Stimulated activated CD8-positive, alpha-beta memory T cell treated with anti-CD3 and anti-CD28 coated beads, Interleukin-12 subunit alpha, Interleukin-12 subunit beta, amount 100 ng/mL, for 4 hours (primary cell): Measurements from ENCODE around the gene TECPR2.
A peak's percentile ranks its signal among the peaks of the same experiment; 100 is the strongest.

Experiments
- DNase-seq: peaks from one replicate; pipeline ENCODE4 v3.0.0-alpha.2; 2020; ENCODE audit warnings: low read depth

The TECPR2 gene

GRCh38 chr14:102427642-102428041, 64.9 kb downstream of the TECPR2 start:
- DNase-seq, result no peak

DNA sequence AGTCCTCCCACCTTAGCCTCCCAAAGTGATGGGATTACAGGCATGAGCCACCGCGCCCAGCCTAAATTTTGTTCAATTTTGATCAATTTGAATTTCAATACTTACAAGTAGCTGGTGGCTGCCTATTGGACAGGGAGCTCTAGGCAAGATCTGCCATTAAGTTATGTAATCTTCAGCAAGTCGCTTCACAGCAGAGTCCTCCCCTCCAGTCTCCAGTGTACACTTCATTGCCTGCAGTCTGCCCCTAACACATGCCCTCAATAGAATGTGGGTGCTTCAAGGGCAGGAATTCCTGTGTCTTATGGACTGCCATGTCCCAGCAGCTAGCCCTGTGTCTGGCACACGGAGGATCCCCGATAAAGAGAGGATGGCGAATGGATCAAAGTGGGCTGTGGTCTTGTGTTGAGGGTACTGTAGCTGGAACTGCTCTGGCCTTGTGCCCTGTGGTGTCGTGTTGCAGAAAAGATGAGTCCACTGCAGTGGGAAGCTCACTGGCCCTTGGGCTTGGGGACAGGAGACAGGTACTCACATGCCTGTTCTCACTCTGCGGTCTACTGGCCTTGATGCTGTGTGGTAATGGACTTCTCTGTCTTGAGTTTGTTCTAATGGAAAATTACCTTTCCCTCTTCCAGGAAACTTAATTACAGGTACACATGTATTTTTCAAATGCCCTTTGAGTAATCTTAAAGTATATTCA, 67.6 kb downstream of the TECPR2 start:
- DNase-seq, result no peak

GRCh38 chr14:102431751-102432150, 69.0 kb downstream of the TECPR2 start:
- no peak for DNase-seq

DNA sequence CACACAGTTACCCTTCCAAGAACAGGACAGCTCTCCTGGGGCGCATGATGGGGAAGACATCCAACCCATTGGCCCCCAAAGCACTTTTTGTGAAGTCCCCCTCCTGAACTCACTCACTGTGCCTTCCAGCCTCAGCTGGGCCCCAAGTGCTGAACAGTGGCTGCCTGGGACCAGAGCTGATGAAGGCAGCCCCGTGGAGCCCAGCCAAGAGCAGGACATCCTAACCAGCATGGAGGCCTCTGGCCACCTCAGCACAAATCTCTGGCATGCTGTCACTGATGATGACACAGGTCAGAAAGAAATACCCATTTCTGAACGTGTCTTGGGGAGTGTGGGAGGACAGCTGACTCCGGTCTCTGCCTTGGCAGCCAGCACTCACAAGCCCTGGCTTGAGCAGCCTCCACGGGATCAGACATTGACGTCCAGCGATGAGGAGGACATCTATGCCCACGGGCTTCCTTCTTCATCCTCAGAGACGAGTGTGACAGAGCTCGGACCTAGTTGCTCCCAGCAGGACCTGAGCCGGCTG, 72.0 kb downstream of the TECPR2 start:
- DNase-seq, result no peak

GRCh38 chr14:102437997-102438915, 75.5 kb downstream of the TECPR2 start:
- peak; percentile 22 for DNase-seq

GRCh38 chr14:102439556-102439955, 76.8 kb downstream of the TECPR2 start:
- DNase-seq, result no peak

GRCh38 chr14:102440392-102440791, 77.7 kb downstream of the TECPR2 start:
- DNase-seq, result no peak

DNA sequence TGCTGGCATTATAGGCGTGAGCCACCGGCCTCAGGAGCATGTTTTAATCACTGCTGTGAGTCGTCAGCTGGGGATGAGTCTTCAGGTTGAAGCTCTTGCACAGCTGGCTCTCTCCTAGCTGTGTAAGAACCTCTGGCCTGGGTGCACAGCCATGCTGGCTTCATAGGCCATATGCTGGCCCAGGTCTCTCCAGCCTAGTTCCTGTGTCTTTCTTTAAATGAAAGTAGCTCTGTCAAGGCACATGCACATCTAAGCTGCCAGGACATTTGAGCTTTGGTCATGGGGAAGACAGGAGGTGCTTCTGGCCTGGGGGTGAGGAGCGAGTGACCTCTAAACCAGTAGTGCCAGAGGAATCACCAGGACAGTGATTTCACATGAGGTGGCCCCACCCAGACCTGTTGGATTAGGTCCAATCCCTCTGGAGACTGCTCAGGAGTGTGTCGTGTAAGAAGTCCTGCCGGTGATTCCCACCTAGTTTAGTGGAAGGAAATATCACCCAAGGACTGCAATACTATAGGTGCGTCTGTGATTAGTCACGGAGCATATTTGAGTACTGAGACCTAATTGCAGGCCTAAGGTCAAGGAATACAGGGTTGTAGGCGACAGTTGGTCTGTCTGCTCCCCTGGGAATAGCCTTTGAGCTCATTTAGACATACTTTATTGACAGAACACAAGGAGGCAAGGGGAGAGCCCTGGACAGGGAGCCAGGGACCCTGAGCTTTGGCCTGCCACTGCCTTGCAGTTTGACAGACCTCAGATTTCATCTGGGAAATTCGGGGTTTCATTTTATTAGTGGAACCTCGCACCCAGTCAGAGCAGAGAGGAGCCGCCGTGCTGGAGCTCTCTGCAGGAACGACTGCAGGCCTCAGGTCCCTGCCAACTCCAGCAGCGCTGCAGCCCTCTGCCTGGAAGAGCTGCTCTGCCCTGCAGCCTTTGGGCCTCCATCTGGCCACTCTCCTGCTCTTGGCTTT, 79.8 kb downstream of the TECPR2 start:
- no peak for DNase-seq

DNA sequence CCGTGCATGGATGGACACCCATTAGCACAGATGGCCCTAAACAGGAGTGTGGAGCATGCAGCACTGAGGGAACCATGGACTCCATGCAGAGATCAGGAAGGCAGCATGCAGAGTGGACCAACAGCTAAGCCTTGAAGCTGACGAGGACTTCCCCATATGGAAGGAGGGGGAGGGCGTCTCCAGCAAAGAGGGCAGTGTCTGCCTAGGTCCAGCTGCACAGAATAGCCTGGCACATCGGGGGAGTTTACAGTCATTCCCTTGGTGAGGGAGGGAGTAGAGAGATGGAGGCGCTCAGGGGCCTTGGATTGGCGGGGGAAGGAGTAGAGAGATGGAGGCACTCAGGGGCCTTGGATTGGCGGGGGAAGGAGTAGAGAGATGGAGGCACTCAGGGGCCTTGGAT, 82.3 kb downstream of the TECPR2 start:
- no peak for DNase-seq

DNA sequence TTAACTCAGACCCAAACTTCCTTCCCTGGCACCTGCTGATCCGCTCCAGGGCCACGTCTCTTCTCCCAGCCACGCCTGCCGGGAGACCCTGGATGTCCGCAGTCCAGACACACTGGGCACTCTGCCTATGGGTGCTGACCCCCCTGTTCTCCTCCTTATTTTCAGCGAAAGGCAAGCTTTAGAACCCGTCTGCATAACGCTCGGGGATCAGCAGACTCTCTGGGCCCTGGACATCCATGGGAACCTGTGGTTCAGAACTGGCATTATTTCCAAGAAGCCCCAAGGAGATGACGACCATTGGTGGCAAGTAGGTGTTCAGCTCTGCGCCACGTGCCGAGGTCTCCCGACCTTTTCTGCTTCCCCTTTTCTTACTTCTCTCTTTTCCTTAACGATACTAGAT, 82.9 kb downstream of the TECPR2 start:
- DNase-seq, result no peak

GRCh38 chr14:102450206-102451063, 87.7 kb downstream of the TECPR2 start:
- no peak for DNase-seq

- no peak for DNase-seq
Observed at GRCh38 chr14:102451064-102451352, 88.3 kb downstream of the TECPR2 start.

DNA sequence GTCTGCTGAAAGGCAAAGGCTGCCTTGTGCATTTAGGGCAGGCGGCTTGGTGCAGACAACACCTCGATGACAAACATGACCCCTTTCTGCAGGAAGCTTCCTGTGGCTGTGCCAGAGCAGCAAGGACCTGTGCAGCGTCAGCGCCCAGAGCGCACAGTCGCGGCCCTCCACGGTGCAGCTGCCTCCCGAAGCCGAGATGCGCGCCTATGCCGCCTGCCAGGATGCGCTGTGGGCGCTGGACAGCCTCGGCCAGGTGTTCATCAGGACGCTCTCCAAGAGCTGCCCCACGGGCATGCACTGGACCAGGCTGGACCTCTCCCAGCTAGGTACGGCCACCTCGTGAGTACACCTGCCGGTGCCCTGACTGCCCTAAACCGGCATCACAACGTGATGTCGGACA, 89.6 kb downstream of the TECPR2 start:
- no peak for DNase-seq

DNA sequence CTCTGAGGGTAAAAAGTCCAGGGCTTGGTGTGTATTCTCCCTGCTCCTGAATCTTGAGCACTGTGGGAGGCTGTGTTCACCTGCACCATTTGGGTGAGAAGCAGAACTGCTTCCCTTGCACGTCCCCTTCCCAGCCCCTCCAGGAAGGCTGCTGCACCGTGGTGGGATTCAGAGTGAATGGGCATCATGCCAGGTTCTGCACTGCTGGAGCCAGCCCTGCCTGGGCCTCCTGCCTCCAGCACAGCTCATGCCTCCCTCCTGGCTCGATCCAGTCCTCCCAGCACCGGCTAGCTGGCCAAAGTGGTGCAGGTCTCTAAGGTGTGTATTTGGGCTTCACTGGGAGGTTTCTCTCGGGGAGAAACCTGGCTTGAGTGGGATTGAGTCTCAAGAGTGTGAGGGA, 92.0 kb downstream of the TECPR2 start:
- DNase-seq, result no peak

- no peak for DNase-seq
Observed at GRCh38 chr14:102457509-102457908, 94.8 kb downstream of the TECPR2 start.

DNA sequence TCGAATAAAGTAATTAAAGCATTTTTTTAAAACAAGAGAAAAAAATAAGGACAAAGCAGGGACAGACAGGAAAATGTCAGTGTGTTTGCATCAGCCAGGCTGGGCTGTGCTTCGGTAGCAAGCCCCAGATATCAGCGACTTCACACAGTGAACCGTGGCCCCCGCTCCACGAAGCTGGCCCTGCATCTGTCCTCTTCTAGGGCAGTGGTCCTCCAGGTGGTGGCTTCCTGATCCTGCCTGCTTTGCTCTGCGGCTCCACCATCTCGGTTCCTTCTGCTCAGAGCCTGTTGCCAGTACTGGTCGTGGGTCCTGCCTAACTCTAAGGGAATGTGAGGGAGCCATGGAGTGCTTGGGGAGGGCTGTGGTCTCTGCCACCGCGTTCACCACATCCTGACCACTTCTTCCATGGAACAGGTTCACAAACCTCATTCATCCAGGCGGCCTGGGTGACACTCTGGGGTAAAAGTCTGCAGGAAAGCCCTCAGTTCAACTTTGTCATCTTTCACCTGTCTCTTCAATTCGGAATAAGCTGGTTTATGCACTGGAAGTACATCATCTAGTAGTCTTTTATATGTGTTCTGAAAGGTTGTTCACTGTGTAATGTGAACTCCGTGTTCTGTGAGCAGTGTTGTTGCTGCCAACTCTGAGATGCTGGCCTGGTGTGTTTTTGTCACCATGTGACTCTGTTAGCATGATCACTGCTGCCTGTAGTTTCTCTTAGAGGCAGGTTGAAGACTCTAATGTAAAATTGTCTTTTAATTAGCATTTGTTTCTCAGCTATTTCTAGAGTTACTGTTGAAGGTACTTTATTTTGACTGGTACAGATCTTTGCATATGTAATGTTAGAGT, 99.0 kb downstream of the TECPR2 start:
- no peak for DNase-seq

DNA sequence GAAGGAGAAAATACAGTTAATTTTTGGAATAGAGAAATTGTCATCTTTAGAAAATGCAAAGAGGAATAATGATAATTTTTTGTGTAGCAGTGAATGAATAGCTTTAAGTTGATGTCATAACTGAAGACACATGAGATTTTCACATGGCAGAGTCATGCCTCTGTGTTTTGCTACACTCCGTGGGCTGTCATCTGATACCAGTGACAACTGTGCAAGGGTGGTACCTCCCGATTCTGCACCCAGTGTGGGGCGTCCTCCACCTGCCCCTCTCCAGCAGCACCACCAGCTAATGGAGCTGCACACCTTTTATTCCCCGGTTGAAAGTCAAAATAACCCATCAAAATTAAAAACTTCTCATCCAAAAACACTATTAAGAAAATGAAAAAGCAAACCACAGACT, 99.7 kb downstream of the TECPR2 start:
- DNase-seq, result no peak

- DNase-seq, result no peak
Observed at GRCh38 chr14:102464006-102464405, 101.3 kb downstream of the TECPR2 start.

DNA sequence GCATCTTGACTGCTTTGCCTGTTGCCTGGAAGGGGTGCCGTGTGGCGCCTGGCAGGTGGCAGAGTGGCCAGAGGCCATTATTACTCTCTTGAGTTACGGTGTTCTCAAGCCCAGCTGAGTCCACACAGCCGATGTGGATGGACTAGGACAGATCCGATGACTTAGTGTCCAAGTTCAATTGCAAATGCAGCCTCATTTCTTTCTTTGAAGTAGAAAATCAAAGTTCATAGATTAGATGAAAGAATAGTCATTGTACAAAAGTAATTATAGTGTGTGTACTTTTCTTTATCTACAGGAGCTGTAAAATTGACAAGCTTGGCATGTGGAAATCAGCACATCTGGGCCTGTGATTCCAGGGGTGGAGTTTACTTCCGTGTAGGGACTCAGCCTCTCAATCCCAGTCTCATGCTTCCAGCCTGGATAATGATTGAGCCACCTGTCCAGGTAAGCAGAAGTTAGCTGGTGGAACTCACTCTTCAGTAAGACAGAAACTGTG, 102.2 kb downstream of the TECPR2 start:
- no peak for DNase-seq

DNA sequence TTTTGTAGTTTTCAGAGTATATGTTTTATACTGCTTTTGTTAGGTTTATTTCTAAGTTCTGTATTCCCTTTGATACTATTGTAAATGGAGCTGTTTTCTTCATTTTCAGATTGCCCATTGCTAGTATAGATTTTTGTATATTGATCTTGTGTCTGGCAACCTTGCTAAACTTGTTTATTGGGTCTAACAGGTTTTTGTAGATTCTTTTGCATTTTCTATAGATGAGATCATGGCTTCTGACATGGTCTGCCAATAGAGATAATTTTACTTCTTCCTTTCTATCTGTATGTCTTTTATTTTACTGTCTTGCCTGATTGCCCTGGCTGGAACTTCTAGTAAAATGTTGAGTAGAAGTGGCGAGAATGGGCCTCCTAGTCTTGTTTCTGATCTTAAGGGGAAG, 106.5 kb downstream of the TECPR2 start:
- DNase-seq, result no peak
